Neural cell (in vitro differentiated cells): Measurements from ENCODE around the gene ME1. TPM values are rescaled to one million over a fixed set of nuclear protein-coding genes. Genes with fewer than 3 reads are reported as not detected.

Experiments
- H2AFZ ChIP-seq: fragments of 200-600, 300-800 bp; sonication (generic), shearing (Covaris generic); 2 replicates; pipeline ENCODE4 v1.6.0; 2014; ENCODE audit warnings: low read depth, mild to moderate bottlenecking, antibody characterized with exemption, low read length, moderate library complexity
- H3F3A ChIP-seq: fragments of 200-600 bp; shearing (Covaris generic); 2 replicates; pipeline ENCODE4 v1.6.1; 2016; ENCODE audit warnings: mild to moderate bottlenecking, moderate library complexity, mixed read lengths, antibody characterized with exemption, low read length; ENCODE audit not compliant: insufficient read depth, poor library complexity, severe bottlenecking
- H3K27ac ChIP-seq: fragments of 200-600, 300-800 bp; sonication (generic), shearing (Covaris generic); 2 replicates; pipeline ENCODE4 v1.5.1; 2014; ENCODE audit warnings: mild to moderate bottlenecking, low read length, moderate library complexity
- H3K27me3 ChIP-seq: fragments of 300-800, 200-600 bp; sonication (generic), shearing (Covaris generic); 2 replicates; pipeline ENCODE4 v1.6.0; 2014; ENCODE audit warnings: mild to moderate bottlenecking, low read depth, low read length, moderate library complexity; ENCODE audit not compliant: insufficient read depth
- H3K36me3 ChIP-seq: fragments of 300-800, 200-600 bp; sonication (generic), shearing (Covaris generic); 2 replicates; pipeline ENCODE4 v1.5.1; 2014; ENCODE audit warnings: mild to moderate bottlenecking, antibody characterized with exemption, low read length, moderate library complexity; ENCODE audit not compliant: insufficient read depth
- H3K4me2 ChIP-seq: fragments of 300-800, 200-600 bp; sonication (generic), shearing (Covaris generic); 2 replicates; pipeline ENCODE4 v1.6.0; 2014; ENCODE audit warnings: mild to moderate bottlenecking, low read length
- H3K4me3 ChIP-seq: fragments of 300-800, 200-600 bp; sonication (generic), shearing (Covaris generic); 2 replicates; pipeline ENCODE4 v1.5.1; 2014; ENCODE audit warnings: mild to moderate bottlenecking, low read length, moderate library complexity
- H3K79me2 ChIP-seq: fragments of 200-600 bp; shearing (Covaris generic); replicated peaks from 2 replicates; pipeline ENCODE4 v1.6.0; 2014; ENCODE audit warnings: mild to moderate bottlenecking, low read length, moderate library complexity; ENCODE audit not compliant: insufficient read depth
- H3K9ac ChIP-seq: fragments of 300-800, 200-600 bp; sonication (generic), shearing (Covaris generic); 2 replicates; pipeline ENCODE4 v1.6.1; 2016; ENCODE audit warnings: mild to moderate bottlenecking, low read length, mixed read lengths
- H3K9me2 ChIP-seq: fragments of 200-600 bp; shearing (Covaris generic); 2 replicates; pipeline ENCODE4 v1.6.1; 2016; ENCODE audit warnings: mild to moderate bottlenecking, low read length, mixed read lengths; ENCODE audit not compliant: insufficient read depth
- H3K9me3 ChIP-seq: fragments of 200-600, 300-800 bp; sonication (generic), shearing (Covaris generic); 2 replicates; pipeline ENCODE4 v1.6.1; 2016; ENCODE audit warnings: mild to moderate bottlenecking, mixed run types, low read length, moderate library complexity, mixed read lengths
- H4K20me1 ChIP-seq: fragments of 200-600 bp; shearing (Covaris generic); 2 replicates; pipeline ENCODE4 v1.6.1; 2016; ENCODE audit warnings: mild to moderate bottlenecking, mixed run types; ENCODE audit not compliant: insufficient read depth
- CTCF ChIP-seq: fragments of 450-650 bp; IDR thresholded peaks from 2 replicates; pipeline ENCODE4 v1.5.1; 2014; ENCODE audit warnings: antibody characterized with exemption, mild to moderate bottlenecking, moderate library complexity; ENCODE audit not compliant: poor library complexity, severe bottlenecking
- EP300 ChIP-seq: fragments of 450-650 bp; conservative IDR thresholded peaks from 2 replicates; pipeline ENCODE4 v1.6.1; 2014; ENCODE audit warnings: antibody characterized with exemption, mild to moderate bottlenecking, moderate library complexity; ENCODE audit not compliant: poor library complexity, severe bottlenecking
- EZH2 ChIP-seq: fragments of 200-600, 300-800 bp; shearing (Covaris generic), sonication (generic); IDR thresholded peaks from 2 replicates; pipeline ENCODE4 v1.6.1; 2014; ENCODE audit warnings: antibody characterized with exemption, low read length, borderline replicate concordance, mild to moderate bottlenecking; ENCODE audit not compliant: insufficient read depth, poor library complexity, severe bottlenecking
- MXI1 ChIP-seq: fragments of 450-650 bp; conservative IDR thresholded peaks from 2 replicates; pipeline ENCODE4 v1.6.1; 2014; ENCODE audit warnings: antibody characterized with exemption, mild to moderate bottlenecking; ENCODE audit not compliant: poor library complexity, severe bottlenecking
- POLR2AphosphoS5 ChIP-seq: IDR thresholded peaks from 2 replicates; pipeline ENCODE4 v1.6.1; 2012
- RAD21 ChIP-seq: fragments of 450-650 bp; conservative IDR thresholded peaks from 2 replicates; pipeline ENCODE4 v1.6.1; 2014; ENCODE audit warnings: antibody characterized with exemption, mild to moderate bottlenecking, moderate library complexity
- REST ChIP-seq: IDR thresholded peaks from 2 replicates; pipeline ENCODE4 v1.6.1; 2012; ENCODE audit warnings: borderline replicate concordance
- SMC3 ChIP-seq: fragments of 450-650 bp; conservative IDR thresholded peaks from 2 replicates; pipeline ENCODE4 v1.6.1; 2014; ENCODE audit warnings: antibody characterized with exemption, mild to moderate bottlenecking, moderate library complexity; ENCODE audit not compliant: poor library complexity
- TAF1 ChIP-seq: IDR thresholded peaks from 2 replicates; pipeline ENCODE4 v1.6.1; 2012; ENCODE audit warnings: low read depth
- polyA plus RNA-seq: library from polyadenylated mRNA; depleted of rRNA; stranded (reverse); fragments of >200 nt; gene quantifications from 2 replicates; pipeline ENCODE4 v1.2.3, GENCODE V29; 2014

Gene ME1
- polyA plus RNA-seq, 1 donor from 2014 or later = 0.09 TPM

GRCh38 chr6:83429269-83429668, 1.6 kb downstream of the ME1 start:
- H3K9ac ChIP-seq = no peak overlapping the region
- H3K4me3 ChIP-seq = no peak overlapping the region

GRCh38 chr6:83424392-83425018, 6.3 kb downstream of the ME1 start:
- no peaks in the 10 kb centered on the region for H3K79me2 ChIP-seq

More at GRCh38 chr6:83429269-83429668, 1.6 kb downstream of the ME1 start:
- Histone ChIP-seq H3K27ac (no peak overlapping the region), H3K9me2 (no peaks in the 10 kb centered on the region), H2AFZ (no peak overlapping the region), H4K20me1 (no peaks in the 10 kb centered on the region), H3K4me2 (no peak overlapping the region), H3K79me2 (no peaks in the 10 kb centered on the region), H3F3A (no peaks in the 10 kb centered on the region), H3K9me3 (no peaks in the 10 kb centered on the region), H3K27me3 (peaks cover 16% of the 10 kb centered on the region), H3K36me3 (no peaks in the 10 kb centered on the region)
- TF ChIP-seq MXI1 (no peak), TAF1 (no peak), CTCF (no peak)

GRCh38 chr6:83417880-83418663, 12.8 kb downstream of the ME1 start:
- Histone ChIP-seq H3K36me3 (no peaks in the 10 kb centered on the region), H3F3A (no peaks in the 10 kb centered on the region), H3K9me2 (no peaks in the 10 kb centered on the region), H2AFZ (no peak overlapping the region), H3K79me2 (no peaks in the 10 kb centered on the region), H3K27ac (no peak overlapping the region), H3K9me3 (no peaks in the 10 kb centered on the region), H3K9ac (no peak overlapping the region), H3K4me2 (no peak overlapping the region), H3K27me3 (no peaks in the 10 kb centered on the region), H3K4me3 (no peak overlapping the region), H4K20me1 (no peaks in the 10 kb centered on the region)
- TF ChIP-seq EP300 = no peak
- no peak for TF ChIP-seq EZH2
- no peak for TF ChIP-seq TAF1
- TF ChIP-seq CTCF = peak; percentile 60
- no peak for TF ChIP-seq REST
- TF ChIP-seq SMC3 = peak; percentile 73
- peak; percentile 59 for TF ChIP-seq RAD21
- no peak for TF ChIP-seq POLR2AphosphoS5
- TF ChIP-seq MXI1 = no peak

More at GRCh38 chr6:83424392-83425018, 6.3 kb downstream of the ME1 start:
- H3K4me3 ChIP-seq = no peak overlapping the region
- no peaks in the 10 kb centered on the region for H3K36me3 ChIP-seq
- H3K9me2 ChIP-seq = no peaks in the 10 kb centered on the region
- TF ChIP-seq RAD21 = no peak
- no peak for TF ChIP-seq TAF1
- no peak for TF ChIP-seq SMC3
- no peak overlapping the region for H2AFZ ChIP-seq
- H3F3A ChIP-seq = no peaks in the 10 kb centered on the region
- H3K27ac ChIP-seq = no peak overlapping the region
- H4K20me1 ChIP-seq = no peaks in the 10 kb centered on the region
- no peak overlapping the region for H3K4me2 ChIP-seq
- H3K9me3 ChIP-seq = no peaks in the 10 kb centered on the region
- no peaks in the 10 kb centered on the region for H3K27me3 ChIP-seq
- H3K9ac ChIP-seq = no peak overlapping the region
